ENCODE results near the gene PRKCA.

Gene PRKCA

DNA sequence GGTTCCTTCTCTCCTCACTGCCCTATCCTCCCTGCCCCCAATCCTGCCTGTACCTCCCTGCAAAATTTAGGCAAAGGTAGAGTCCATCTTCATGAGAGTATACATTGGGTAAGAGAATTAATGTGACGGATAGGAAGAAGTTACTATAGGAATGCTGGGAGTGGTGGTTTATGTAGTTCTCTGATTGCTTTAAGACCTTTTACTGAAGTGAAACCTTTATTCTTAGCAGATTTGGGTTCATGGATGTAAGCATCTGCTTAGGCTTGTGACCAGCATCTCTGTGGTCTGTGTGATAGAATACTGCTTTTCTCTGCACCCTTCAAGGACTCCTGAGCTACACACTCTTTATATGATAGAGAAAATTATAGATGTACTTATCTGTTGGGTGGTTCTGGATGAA lies 127.3 kb downstream of the PRKCA start:
- Histone ChIP-seq H3K23ac (ENCODE audit: low read length) (no peak overlapping the region), H2AFZ (ENCODE audit: insufficient read depth, low read length, poor library complexity) (no peak overlapping the region), H3K9ac (ENCODE audit: low read length) (no peak overlapping the region), H3K27me3 (ENCODE audit: insufficient read depth, low read length) (no peaks in the 10 kb centered on the region), H2BK5ac (ENCODE audit: low read depth, low read length, poor library complexity) (no peak overlapping the region), H3K18ac (ENCODE audit: low read length) (no peak overlapping the region), H3K4me3 (ENCODE audit: low read depth, low read length) (no peak overlapping the region), H3K4me1 (ENCODE audit: control insufficient read depth in 1 of 2, insufficient read depth in 2 of 2, low read length in 2 of 2) (no peaks in the 10 kb centered on the region), H2BK12ac (ENCODE audit: low read length) (no peak overlapping the region), H3K4ac (ENCODE audit: low read depth, low read length) (no peak overlapping the region), H4K91ac (ENCODE audit: low read depth, low read length) (no peak overlapping the region), H3K79me1 (ENCODE audit: low read length) (no peaks in the 10 kb centered on the region), H4K8ac (ENCODE audit: low read depth, low read length) (no peak overlapping the region), H3K79me2 (ENCODE audit: control insufficient read depth, insufficient read depth, low read length, poor library complexity) (no peaks in the 10 kb centered on the region), H2AK5ac (ENCODE audit: low read length) (no peak overlapping the region), H3K4me2 (ENCODE audit: low read length) (no peak overlapping the region), H3K9me3 (ENCODE audit: insufficient read depth, low read depth, low read length) (no peaks in the 10 kb centered on the region), H2BK120ac (ENCODE audit: insufficient read depth, low read length, poor library complexity) (no peak overlapping the region), H3K27ac (ENCODE audit: low read depth, low read length) (no peak overlapping the region), H4K12ac (ENCODE audit: low read depth, low read length) (no peak overlapping the region), H3K36me3 (ENCODE audit: control insufficient read depth in 1 of 2, insufficient read depth in 2 of 2, low read length in 2 of 2) (no peaks in the 10 kb centered on the region), H3K14ac (ENCODE audit: low read length) (no peak overlapping the region)
- WGBS (ENCODE audit: extremely low coverage, insufficient coverage, insufficient read length): no CpG with 5 or more reads among the region's 1 CpG
- DNase-seq: no peak

DNA sequence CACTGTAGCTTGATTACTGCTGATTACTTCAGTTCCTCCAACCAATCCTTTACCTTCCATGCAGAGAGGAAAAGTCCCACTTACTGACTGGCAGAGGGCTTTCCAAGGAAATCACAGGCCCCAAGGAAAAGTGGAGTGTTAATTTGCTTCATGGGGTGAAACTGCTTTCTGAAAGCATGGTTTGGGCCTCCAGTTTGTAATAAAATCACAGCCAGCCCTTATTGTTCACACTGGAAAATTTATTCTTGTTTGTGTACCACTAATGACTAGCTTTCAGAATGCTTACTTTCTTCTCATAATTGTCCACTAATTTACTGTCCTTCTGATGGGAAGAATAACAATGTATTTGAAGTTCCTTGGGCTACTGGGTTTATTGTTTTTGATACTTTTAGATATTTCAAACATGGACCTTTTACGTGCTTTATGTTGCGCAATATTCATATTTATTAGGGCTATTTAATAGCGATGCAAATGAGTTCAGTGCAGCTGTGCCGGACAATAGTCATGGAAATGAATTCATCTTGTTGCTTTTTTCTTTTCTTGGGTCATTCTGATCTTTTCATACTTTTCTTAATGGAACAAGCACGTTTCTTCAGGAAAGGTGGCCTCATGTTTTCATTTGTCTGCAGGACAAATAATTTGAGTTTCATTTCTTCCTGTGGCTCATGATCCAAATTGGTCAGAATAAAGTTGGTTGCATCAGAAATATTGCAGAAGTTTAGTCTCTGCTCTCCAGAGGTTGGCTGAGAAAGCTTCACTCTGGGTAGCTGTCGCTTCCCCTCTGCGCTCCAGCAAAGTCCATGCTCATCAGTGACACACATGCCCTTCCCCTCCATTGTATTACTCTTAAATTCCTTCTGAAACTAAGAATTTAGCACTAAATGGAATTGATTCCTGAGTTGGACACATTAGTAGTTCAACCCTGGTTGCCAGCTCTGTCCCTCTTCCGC lies 128.7 kb downstream of the PRKCA start:
- no peak overlapping the region for H2BK12ac ChIP-seq (ENCODE audit: low read length)
- no peak overlapping the region for H3K4me3 ChIP-seq (ENCODE audit: low read depth, low read length)
- H3K9me3 ChIP-seq (ENCODE audit: insufficient read depth, low read depth, low read length): no peaks in the 10 kb centered on the region
- no peak overlapping the region for H3K9ac ChIP-seq (ENCODE audit: low read length)
- no peak overlapping the region for H2BK120ac ChIP-seq (ENCODE audit: insufficient read depth, low read length, poor library complexity)
- no peak overlapping the region for H3K18ac ChIP-seq (ENCODE audit: low read length)
- H3K4ac ChIP-seq (ENCODE audit: low read depth, low read length): no peak overlapping the region
- H3K23ac ChIP-seq (ENCODE audit: low read length): no peak overlapping the region
- H3K4me2 ChIP-seq (ENCODE audit: low read length): no peak overlapping the region
- no peak overlapping the region for H4K91ac ChIP-seq (ENCODE audit: low read depth, low read length)
- no peak overlapping the region for H2BK5ac ChIP-seq (ENCODE audit: low read depth, low read length, poor library complexity)
- WGBS (ENCODE audit: extremely low coverage, insufficient coverage, insufficient read length): no CpG with 5 or more reads among the region's 8 CpGs
- no peaks in the 10 kb centered on the region for H3K79me2 ChIP-seq (ENCODE audit: control insufficient read depth, insufficient read depth, low read length, poor library complexity)
- DNase-seq: peak in 1 of 2 donors; percentile 15
- H2AK5ac ChIP-seq (ENCODE audit: low read length): no peak overlapping the region
- no peaks in the 10 kb centered on the region for H3K27me3 ChIP-seq (ENCODE audit: insufficient read depth, low read length)
- H3K36me3 ChIP-seq (ENCODE audit: control insufficient read depth in 1 of 2, insufficient read depth in 2 of 2, low read length in 2 of 2): no peaks in the 10 kb centered on the region
- H2AFZ ChIP-seq (ENCODE audit: insufficient read depth, low read length, poor library complexity): no peak overlapping the region
- no peak overlapping the region for H3K14ac ChIP-seq (ENCODE audit: low read length)
- H4K12ac ChIP-seq (ENCODE audit: low read depth, low read length): no peak overlapping the region
- H4K8ac ChIP-seq (ENCODE audit: low read depth, low read length): no peak overlapping the region
- no peaks in the 10 kb centered on the region for H3K79me1 ChIP-seq (ENCODE audit: low read length)
- no peaks in the 10 kb centered on the region for H3K4me1 ChIP-seq (ENCODE audit: control insufficient read depth in 1 of 2, insufficient read depth in 2 of 2, low read length in 2 of 2)
- H3K27ac ChIP-seq (ENCODE audit: low read depth, low read length): no peak overlapping the region

DNA sequence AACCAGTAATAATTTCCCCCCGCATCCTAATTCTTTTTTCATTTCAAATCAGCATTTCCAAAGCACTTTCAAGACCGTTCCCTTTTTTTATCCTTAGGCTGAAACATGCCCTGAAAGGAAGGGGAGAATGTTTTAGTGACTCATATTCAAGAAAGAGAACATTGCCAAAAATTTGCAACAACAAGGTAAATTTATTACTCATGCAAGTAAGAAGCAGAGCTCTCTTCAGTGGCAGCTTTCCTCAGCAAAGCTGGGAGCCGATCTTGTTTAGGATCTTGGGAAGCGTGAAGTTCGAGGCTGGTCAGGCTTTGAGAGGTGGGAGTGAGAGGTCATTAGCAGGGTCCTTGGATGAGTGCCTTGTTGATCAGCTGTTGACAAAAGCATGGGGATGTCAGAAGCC lies 129.5 kb downstream of the PRKCA start:
- Histone ChIP-seq H2BK12ac (ENCODE audit: low read length) (no peak overlapping the region), H3K18ac (ENCODE audit: low read length) (no peak overlapping the region), H4K91ac (ENCODE audit: low read depth, low read length) (no peak overlapping the region), H2BK120ac (ENCODE audit: insufficient read depth, low read length, poor library complexity) (no peak overlapping the region), H2BK5ac (ENCODE audit: low read depth, low read length, poor library complexity) (no peak overlapping the region), H3K4me2 (ENCODE audit: low read length) (no peak overlapping the region), H2AFZ (ENCODE audit: insufficient read depth, low read length, poor library complexity) (no peak overlapping the region), H3K4me3 (ENCODE audit: low read depth, low read length) (no peak overlapping the region), H4K12ac (ENCODE audit: low read depth, low read length) (no peak overlapping the region), H3K79me1 (ENCODE audit: low read length) (no peaks in the 10 kb centered on the region), H3K79me2 (ENCODE audit: control insufficient read depth, insufficient read depth, low read length, poor library complexity) (no peaks in the 10 kb centered on the region), H3K23ac (ENCODE audit: low read length) (no peak overlapping the region), H3K4ac (ENCODE audit: low read depth, low read length) (no peak overlapping the region), H3K9ac (ENCODE audit: low read length) (no peak overlapping the region), H3K9me3 (ENCODE audit: insufficient read depth, low read depth, low read length) (no peaks in the 10 kb centered on the region), H3K4me1 (ENCODE audit: control insufficient read depth in 1 of 2, insufficient read depth in 2 of 2, low read length in 2 of 2) (no peaks in the 10 kb centered on the region), H4K8ac (ENCODE audit: low read depth, low read length) (no peak overlapping the region), H3K36me3 (ENCODE audit: control insufficient read depth in 1 of 2, insufficient read depth in 2 of 2, low read length in 2 of 2) (no peaks in the 10 kb centered on the region), H3K27me3 (ENCODE audit: insufficient read depth, low read length) (no peaks in the 10 kb centered on the region), H3K14ac (ENCODE audit: low read length) (no peak overlapping the region), H2AK5ac (ENCODE audit: low read length) (no peak overlapping the region), H3K27ac (ENCODE audit: low read depth, low read length) (no peak overlapping the region)
- 100% methylated on average over 2 of the region's 5 CpGs for WGBS (ENCODE audit: extremely low coverage, insufficient coverage, insufficient read length)
- peak in 1 of 2 donors; percentile 63 for DNase-seq

DNA sequence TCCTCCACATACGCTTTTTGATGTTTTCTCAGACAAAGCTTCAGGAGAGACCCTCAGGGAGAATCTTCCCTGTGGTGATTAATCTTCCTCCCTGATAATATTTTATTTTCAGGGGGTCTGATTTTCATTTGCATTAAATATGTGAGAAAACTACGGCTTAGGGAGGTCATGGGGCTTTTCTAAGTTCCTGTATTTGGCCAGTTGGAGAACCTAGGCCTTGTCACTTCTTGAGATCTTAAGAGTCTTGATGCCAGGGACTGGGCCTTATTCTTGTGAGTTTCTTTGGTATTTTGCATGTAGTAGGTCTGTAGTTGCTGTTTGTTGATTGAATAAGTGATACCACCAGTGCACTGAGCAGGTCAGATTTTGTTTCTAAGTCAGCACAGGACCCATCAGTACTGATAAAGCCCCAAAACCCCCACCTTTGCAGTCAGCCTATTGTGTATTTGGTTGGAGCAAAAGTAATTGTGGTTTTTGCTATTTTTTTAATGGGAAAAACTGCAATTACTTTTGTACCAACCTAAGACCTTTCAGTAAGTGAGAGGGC lies 130.1 kb downstream of the PRKCA start:
- Histone ChIP-seq H3K14ac (ENCODE audit: low read length) (no peak overlapping the region), H3K9me3 (ENCODE audit: insufficient read depth, low read depth, low read length) (no peaks in the 10 kb centered on the region), H2BK5ac (ENCODE audit: low read depth, low read length, poor library complexity) (no peak overlapping the region), H3K27ac (ENCODE audit: low read depth, low read length) (no peak overlapping the region), H3K4me2 (ENCODE audit: low read length) (no peak overlapping the region), H3K9ac (ENCODE audit: low read length) (no peak overlapping the region), H3K79me2 (ENCODE audit: control insufficient read depth, insufficient read depth, low read length, poor library complexity) (no peaks in the 10 kb centered on the region), H3K36me3 (ENCODE audit: control insufficient read depth in 1 of 2, insufficient read depth in 2 of 2, low read length in 2 of 2) (no peaks in the 10 kb centered on the region), H4K8ac (ENCODE audit: low read depth, low read length) (no peak overlapping the region), H3K79me1 (ENCODE audit: low read length) (no peaks in the 10 kb centered on the region), H3K4me3 (ENCODE audit: low read depth, low read length) (no peak overlapping the region), H3K4ac (ENCODE audit: low read depth, low read length) (no peak overlapping the region), H3K23ac (ENCODE audit: low read length) (no peak overlapping the region), H3K4me1 (ENCODE audit: control insufficient read depth in 1 of 2, insufficient read depth in 2 of 2, low read length in 2 of 2) (no peaks in the 10 kb centered on the region), H2AK5ac (ENCODE audit: low read length) (no peak overlapping the region), H2BK12ac (ENCODE audit: low read length) (no peak overlapping the region), H2BK120ac (ENCODE audit: insufficient read depth, low read length, poor library complexity) (no peak overlapping the region), H2AFZ (ENCODE audit: insufficient read depth, low read length, poor library complexity) (no peak overlapping the region), H3K27me3 (ENCODE audit: insufficient read depth, low read length) (no peaks in the 10 kb centered on the region), H3K18ac (ENCODE audit: low read length) (no peak overlapping the region), H4K12ac (ENCODE audit: low read depth, low read length) (no peak overlapping the region), H4K91ac (ENCODE audit: low read depth, low read length) (no peak overlapping the region)
- no CpG with 5 or more reads among the region's 2 CpGs for WGBS (ENCODE audit: extremely low coverage, insufficient coverage, insufficient read length)
- DNase-seq: no peak

Data from trophoblast cell (in vitro differentiated cells and primary cell).